Keratinocyte (primary cell): ENCODE results near the gene NRROS. TPM values are rescaled to one million over a fixed set of nuclear protein-coding genes. Genes with fewer than 3 reads are reported as not detected.

Source experiments
- DNase-seq: peaks from one replicate; pipeline ENCODE4 v3.0.0-alpha.2; 2011; ENCODE audit warnings: low read depth, missing footprints, low spot score
- FAIRE-seq: peaks from 2 replicates; lab custom pipeline; 2011; peaks lifted over from hg19 to GRCh38; lab: Jason Lieb, UNC
- H2AFZ ChIP-seq: 2 replicates; pipeline ENCODE4 v1.6.0; 2012; ENCODE audit warnings: low read length, control low read depth, inconsistent platforms; ENCODE audit not compliant: control insufficient read depth
- H3K27ac ChIP-seq: 2 replicates; pipeline ENCODE4 v1.5.1; 2011; ENCODE audit warnings: low read length; ENCODE audit not compliant: control insufficient read depth, insufficient read depth
- H3K27me3 ChIP-seq: 3 replicates; pipeline ENCODE4 v1.6.0; 2011; ENCODE audit warnings: low read length; ENCODE audit not compliant: control insufficient read depth, insufficient read depth; ENCODE audit errors: extremely low read depth
- H3K36me3 ChIP-seq, 2 experiments: 2 replicates in 1 of 2; 3 replicates in 1 of 2; pipeline ENCODE4 v1.5.1; 2011; ENCODE audit warnings: low read length in 2 of 2, mild to moderate bottlenecking in 1 of 2; ENCODE audit not compliant: control insufficient read depth in 2 of 2, insufficient read depth in 2 of 2; ENCODE audit errors: extremely low read depth in 1 of 2
- H3K4me1 ChIP-seq: 3 replicates; pipeline ENCODE4 v1.5.1; 2011; ENCODE audit warnings: low read length; ENCODE audit not compliant: control insufficient read depth, insufficient read depth; ENCODE audit errors: extremely low read depth
- H3K4me2 ChIP-seq: 3 replicates; pipeline ENCODE4 v1.6.0; 2011; ENCODE audit warnings: low read depth, low read length; ENCODE audit not compliant: control insufficient read depth, insufficient read depth; ENCODE audit errors: extremely low read depth
- H3K4me3 ChIP-seq, 3 experiments: fragments of 200-600 bp in 1 of 3; sonication (generic) in 1 of 3; 2 replicates in 2 of 3; 3 replicates in 1 of 3; pipeline ENCODE4 v1.5.1; 2011 to 2016; ENCODE audit warnings: low read length in 3 of 3, mild to moderate bottlenecking in 3 of 3, control low read depth in 2 of 3, inconsistent platforms in 1 of 3, low read depth in 1 of 3, mixed read lengths in 1 of 3, mixed run types in 1 of 3, moderate library complexity in 1 of 3; ENCODE audit not compliant: control insufficient read depth in 2 of 3, insufficient read depth in 2 of 3; ENCODE audit errors: extremely low read depth in 1 of 3
- H3K79me2 ChIP-seq: 2 replicates; pipeline ENCODE4 v1.6.0; 2012; ENCODE audit warnings: low read length; ENCODE audit not compliant: control insufficient read depth, insufficient read depth
- H3K9ac ChIP-seq: 3 replicates; pipeline ENCODE4 v1.6.0; 2011; ENCODE audit warnings: low read length; ENCODE audit not compliant: control insufficient read depth, insufficient read depth; ENCODE audit errors: extremely low read depth
- H3K9me1 ChIP-seq: 3 replicates; pipeline ENCODE4 v1.6.0; 2011; ENCODE audit warnings: low read length; ENCODE audit not compliant: control insufficient read depth, insufficient read depth; ENCODE audit errors: extremely low read depth
- H3K9me3 ChIP-seq: 2 replicates; pipeline ENCODE4 v1.5.1; 2012; ENCODE audit warnings: low read depth, low read length; ENCODE audit not compliant: control insufficient read depth
- H4K20me1 ChIP-seq: 3 replicates; pipeline ENCODE4 v1.6.0; 2011; ENCODE audit warnings: low read length; ENCODE audit not compliant: control insufficient read depth, insufficient read depth; ENCODE audit errors: extremely low read depth
- CTCF ChIP-seq, 3 experiments: IDR thresholded peaks in 1 of 3; conservative IDR thresholded peaks in 1 of 3; optimal IDR thresholded peaks in 1 of 3; 2 replicates in 2 of 3; 3 replicates in 1 of 3; pipeline versions ENCODE3 to v1.5.1; 2011; ENCODE audit warnings: low read length in 3 of 3, mild to moderate bottlenecking in 3 of 3, moderate library complexity in 2 of 3, control low read depth in 1 of 3, inconsistent platforms in 1 of 3; ENCODE audit not compliant: insufficient read depth in 2 of 3; ENCODE audit errors: extremely low read depth in 1 of 3
- EZH2 ChIP-seq: IDR thresholded peaks from one replicate; pipeline ENCODE4 v1.6.1; 2012; ENCODE audit warnings: inconsistent platforms, mild to moderate bottlenecking, low read length, moderate library complexity
- dilution Hi-C: fragments of 300-500 bp; cut with MboI; formaldehyde crosslinking; loops from one replicate; pipeline ENCODE4 v1.7.0; 2020; ENCODE audit warnings: low sequenced_read_pairs; ENCODE audit not compliant: extremely low pct_ligation_motif_present
- polyA plus RNA-seq, 5 experiments: library from polyadenylated mRNA; depleted of rRNA in 3 of 5; stranded (reverse) in 3 of 5; stranded (forward) in 1 of 5; unstranded in 1 of 5; fragments of >200 nt; gene quantifications; 1 replicate in 1 of 5; 2 replicates in 3 of 5; 3 replicates in 1 of 5; pipeline versions ENCODE4 v1.2.1 to v1.2.3, GENCODE V29; 2011 to 2012; ENCODE audit warnings: missing spikeins in 2 of 5, low read depth in 1 of 5, low replicate concordance in 1 of 5

Gene NRROS
- polyA plus RNA-seq, 1 donor (not counting 4 experiments of a cell fraction or from before 2014, with no cell fraction given), result 0.03 TPM

- DNase-seq, result no peak
- Histone ChIP-seq H3K79me2 (no peaks in the 10 kb centered on the region), H3K27ac (no peak overlapping the region), H2AFZ (no peak overlapping the region), H3K4me3 (no peak overlapping the region), H3K9me1 (no peaks in the 10 kb centered on the region), H3K9ac (no peak overlapping the region), H3K36me3 (no peaks in the 10 kb centered on the region), H3K9me3 (no peaks in the 10 kb centered on the region), H3K4me1 (no peaks in the 10 kb centered on the region), H3K27me3 (peaks cover 4% of the 10 kb centered on the region), H3K4me2 (no peak overlapping the region), H4K20me1 (no peaks in the 10 kb centered on the region)
- dilution Hi-C loops, result loop anchor here (5.0 kb wide), 1 partner anchor 59 kb away; no protein-coding TSS in a partner anchor
- FAIRE-seq, result no peak
- TF ChIP-seq EZH2 (no peak), CTCF (optimal IDR thresholded peaks at IDR 0.05 in 1 of 3, IDR thresholded peaks at IDR 0.05 in 1 of 3, conservative IDR thresholded peaks at IDR 0.05 in 1 of 3; ENCODE audit: extremely low read depth in 1 of 3, insufficient read depth in 2 of 3, low read length in 3 of 3) (no peak)
Observed at GRCh38 chr3:196686436-196686835, 46.9 kb downstream of the NRROS start.

- H3K4me2 ChIP-seq, result no peak overlapping the region
- FAIRE-seq, result no peak
- dilution Hi-C loops, result loop anchor here (5.0 kb wide), 1 partner anchor 61 kb away; no protein-coding TSS in a partner anchor
Observed at GRCh38 chr3:196688349-196688748, 48.9 kb downstream of the NRROS start.

More at GRCh38 chr3:196688349-196688748, 48.9 kb downstream of the NRROS start:
- DNase-seq, result no peak
- Histone ChIP-seq H2AFZ (no peak overlapping the region), H3K9me1 (no peaks in the 10 kb centered on the region), H3K27me3 (peaks cover 4% of the 10 kb centered on the region), H3K36me3 (no peaks in the 10 kb centered on the region), H3K4me3 (no peak overlapping the region), H3K79me2 (no peaks in the 10 kb centered on the region), H3K4me1 (no peaks in the 10 kb centered on the region), H4K20me1 (no peaks in the 10 kb centered on the region), H3K9me3 (no peaks in the 10 kb centered on the region), H3K9ac (no peak overlapping the region), H3K27ac (no peak overlapping the region)
- TF ChIP-seq CTCF (optimal IDR thresholded peaks at IDR 0.05 in 1 of 3, IDR thresholded peaks at IDR 0.05 in 1 of 3, conservative IDR thresholded peaks at IDR 0.05 in 1 of 3; ENCODE audit: extremely low read depth in 1 of 3, insufficient read depth in 2 of 3, low read length in 3 of 3) (no peak), EZH2 (no peak)
